ENCODE data around the gene KLF1. TPM values are rescaled to one million over a fixed set of nuclear protein-coding genes. Genes with fewer than 3 reads are reported as not detected.
A peak's percentile ranks its signal among the peaks of the same experiment; 100 is the strongest.

Gene KLF1
- polyA plus RNA-seq, 3 donors, result 0.24 to 0.45 (median 0.28) TPM

- peaks cover 9 to 26% of the 10 kb centered on the region in 2 donors for H3K36me3 Mint-ChIP-seq
- intact Hi-C loops (cut with micrococcal nuclease), result loop anchor here in 1 of 2 donors (10.0 kb wide), 2 partner anchors 54 to 84 kb away; partner anchors contain the start of genes CALR, DAND5 and FARSA
- Histone ChIP-seq H3K4me2 (replicated peaks; ENCODE audit: extremely low read depth, low read length, poor library complexity, severe bottlenecking) (peak overlapping the region; percentile 83), H3K27ac (ENCODE audit: low read depth in 1 of 2, low read length in 2 of 2) (peak overlapping the region; percentile 90 to 94), H3K9ac (ENCODE audit: insufficient read depth, low read length, poor library complexity, severe bottlenecking) (peak overlapping the region; percentile 86), H3K4me3 (replicated peaks in 1 of 3; ENCODE audit: low read depth in 2 of 3, low read length in 3 of 3) (peak overlapping the region; percentile 57 to 80 (median 78)), H3K27me3 (ENCODE audit: control insufficient read depth in 2 of 2, insufficient read depth in 2 of 2, low read length in 2 of 2) (no peaks in the 10 kb centered on the region), H3K36me3 (replicated peaks in 1 of 2; ENCODE audit: control insufficient read depth in 1 of 2, insufficient read depth in 2 of 2, low read length in 2 of 2) (peaks cover 0 to 11% of the 10 kb centered on the region in 2 donors), H3K4me1 (ENCODE audit: control insufficient read depth in 1 of 2, insufficient read depth in 2 of 2, low read length in 2 of 2) (peaks cover 53 to 62% of the 10 kb centered on the region in 2 donors), H3K79me2 (ENCODE audit: insufficient read depth, low read length) (no peaks in the 10 kb centered on the region), H2AFZ (ENCODE audit: insufficient read depth, low read depth, low read length, poor library complexity, severe bottlenecking) (peak overlapping the region; percentile 68), H3K9me3 (replicated peaks in 1 of 2; ENCODE audit: control insufficient read depth in 1 of 2, insufficient read depth in 1 of 2, low read length in 2 of 2) (peaks cover 4 to 21% of the 10 kb centered on the region in 2 donors), H4K20me1 (ENCODE audit: insufficient read depth, low read length) (peaks cover 21% of the 10 kb centered on the region)
- peaks cover 0 to 14% (median 8%) of the 10 kb centered on the region in 3 donors for H3K27me3 Mint-ChIP-seq (ENCODE audit: low read depth in 3 of 3)
- 3% methylated on average over 22 of the region's 29 CpGs for WGBS (ENCODE audit: insufficient coverage)
- H3K27ac Mint-ChIP-seq, result peak overlapping the region; percentile 93 to 98 (median 97)
- DNase-seq, result no peak
- peaks cover 8 to 32% (median 18%) of the 10 kb centered on the region in 7 donors for H3K9me3 Mint-ChIP-seq
- peaks cover 50% of the 10 kb centered on the region for H3K4me1 Mint-ChIP-seq
- H3K4me3 Mint-ChIP-seq, result peak overlapping the region; percentile 86 to 92
- no peak for TF ChIP-seq CTCF (IDR thresholded peaks at IDR 0.05)
Observed at GRCh38 chr19:12880551-12881171, 6.3 kb downstream of the KLF1 start.

- peaks cover 29% of the 10 kb centered on the region for H4K20me1 ChIP-seq (ENCODE audit: insufficient read depth, low read length)
- TF ChIP-seq CTCF (IDR thresholded peaks at IDR 0.05), result no peak
- Mint-ChIP-seq H3K4me1 (peaks cover 9% of the 10 kb centered on the region), H3K36me3 (peaks cover 13 to 46% of the 10 kb centered on the region in 2 donors), H3K27me3 (ENCODE audit: low read depth in 3 of 3) (peaks cover 2 to 4% (median 3%) of the 10 kb centered on the region in 3 donors), H3K27ac (peak overlapping the region in 1 of 7 donors; percentile 26), H3K4me3 (no peak overlapping the region), H3K9me3 (peaks cover 3 to 18% (median 10%) of the 10 kb centered on the region in 7 donors)
- no peak overlapping the region for H3K9ac ChIP-seq (ENCODE audit: insufficient read depth, low read length, poor library complexity, severe bottlenecking)
- H2AFZ ChIP-seq (ENCODE audit: insufficient read depth, low read depth, low read length, poor library complexity, severe bottlenecking), result no peak overlapping the region
- H3K4me2 ChIP-seq (replicated peaks; ENCODE audit: extremely low read depth, low read length, poor library complexity, severe bottlenecking), result no peak overlapping the region
- no peak overlapping the region for H3K27ac ChIP-seq (ENCODE audit: low read depth in 1 of 2, low read length in 2 of 2)
- DNase-seq, result no peak
- H3K79me2 ChIP-seq (ENCODE audit: insufficient read depth, low read length), result no peaks in the 10 kb centered on the region
- no peaks in the 10 kb centered on the region for H3K27me3 ChIP-seq (ENCODE audit: control insufficient read depth in 2 of 2, insufficient read depth in 2 of 2, low read length in 2 of 2)
- no peak overlapping the region for H3K4me3 ChIP-seq (replicated peaks in 1 of 3; ENCODE audit: low read depth in 2 of 3, low read length in 3 of 3)
- intact Hi-C loops (cut with micrococcal nuclease), result no loop called here
- WGBS (ENCODE audit: insufficient coverage), result 100% methylated on average over 4 of the region's 6 CpGs
- H3K4me1 ChIP-seq (ENCODE audit: control insufficient read depth in 1 of 2, insufficient read depth in 2 of 2, low read length in 2 of 2), result peaks cover 0 to 7% of the 10 kb centered on the region in 2 donors
- H3K9me3 ChIP-seq (replicated peaks in 1 of 2; ENCODE audit: control insufficient read depth in 1 of 2, insufficient read depth in 1 of 2, low read length in 2 of 2), result peaks cover 0 to 12% of the 10 kb centered on the region in 2 donors
- peaks cover 0 to 18% of the 10 kb centered on the region in 2 donors for H3K36me3 ChIP-seq (replicated peaks in 1 of 2; ENCODE audit: control insufficient read depth in 1 of 2, insufficient read depth in 2 of 2, low read length in 2 of 2)
Observed at GRCh38 chr19:12875086-12875485, 11.9 kb downstream of the KLF1 start.
